Caco-2 (cell line): ENCODE measurements around the gene TCF23. TPM values are rescaled to one million over a fixed set of nuclear protein-coding genes. Genes with fewer than 3 reads are reported as not detected.
"Not testable (repeated sequence)": the region's sequence is repeated elsewhere in the genome, so short reads cannot be mapped to it uniquely, and the experiment has no call there.

Experiments
- BruUV-seq: library from RNA; stranded (reverse); fragments of 400-500 nt; replicated peaks from 2 replicates; lab custom pipeline; 2021; lab: Mats Ljungman, UMichigan
- CTCF ChIA-PET: fragments of 300-600 bp; sonication (Branson Sonifier 250); formaldehyde crosslinking; loops from one replicate; lab custom pipeline; 2022; ENCODE audit warnings: antibody characterized with exemption; lab: Charles Lee
- POLR2A ChIA-PET: fragments of 300-600 bp; sonication (Branson Sonifier 250); formaldehyde crosslinking; loops from one replicate; lab custom pipeline; 2022; ENCODE audit warnings: antibody characterized with exemption; lab: Charles Lee
- DNase-seq, 2 experiments: peaks; one replicate each; pipeline versions ENCODE4 v3.0.0 to v3.0.0-alpha.2; 2020 to 2022
- H3K27me3 ChIP-seq: replicated peaks from 2 replicates; pipeline ENCODE4 v1.6.0; 2011; ENCODE audit warnings: low read length; ENCODE audit not compliant: control insufficient read depth, insufficient read depth
- H3K36me3 ChIP-seq: 2 replicates; pipeline ENCODE4 v1.5.1; 2011; ENCODE audit warnings: low read length; ENCODE audit not compliant: control insufficient read depth, insufficient read depth
- H3K4me1 ChIP-seq: fragments of 250-450 bp; sonication (Bioruptor Pico); 2 replicates; pipeline ENCODE4 v1.5.1; 2020; ENCODE audit warnings: mild to moderate bottlenecking
- H3K4me3 ChIP-seq: 2 replicates; pipeline ENCODE4 v1.5.1; 2011; ENCODE audit warnings: low read depth, mild to moderate bottlenecking, control low read depth, low read length
- H3K9me3 ChIP-seq: fragments of 250-450 bp; sonication (Bioruptor Pico); 2 replicates; pipeline ENCODE4 v1.5.1; 2020; ENCODE audit warnings: mild to moderate bottlenecking, moderate library complexity
- H3K27ac Mint-ChIP-seq: one replicate; pipeline ENCODE4 v1.8.0; 2022; ENCODE audit warnings: mixed read lengths; ENCODE audit not compliant: unreplicated experiment
- H3K27me3 Mint-ChIP-seq: one replicate; pipeline ENCODE4 v1.8.0; 2022; ENCODE audit warnings: mixed read lengths; ENCODE audit not compliant: insufficient read depth, unreplicated experiment
- H3K36me3 Mint-ChIP-seq: one replicate; pipeline ENCODE4 v1.8.0; 2022; ENCODE audit warnings: mild to moderate bottlenecking, mixed read lengths; ENCODE audit not compliant: insufficient read depth, unreplicated experiment
- H3K4me1 Mint-ChIP-seq: one replicate; pipeline ENCODE4 v1.8.0; 2022; ENCODE audit warnings: low read depth, mixed read lengths; ENCODE audit not compliant: unreplicated experiment
- H3K4me3 Mint-ChIP-seq: one replicate; pipeline ENCODE4 v1.8.0; 2022; ENCODE audit warnings: mild to moderate bottlenecking, moderate library complexity, mixed read lengths; ENCODE audit not compliant: unreplicated experiment
- H3K9me3 Mint-ChIP-seq: one replicate; pipeline ENCODE4 v1.8.0; 2022; ENCODE audit warnings: mixed read lengths; ENCODE audit not compliant: unreplicated experiment
- intact Hi-C: fragments of 100-400 bp; cut with micrococcal nuclease; formaldehyde crosslinking; loops from one replicate; pipeline ENCODE4 v1.10.0; 2022; ENCODE audit not compliant: unreplicated experiment
- total RNA-seq: library from RNA; stranded (reverse); gene quantifications from 2 replicates; pipeline ENCODE4 v1.2.3, GENCODE V29; 2022
- TF ChIP-seq, protein P1 (sequence below), 2 experiments: fragments of 200-600 bp in 1 of 2; IDR thresholded peaks; 1 replicate in 1 of 2; 2 replicates in 1 of 2; pipeline versions ENCODE4 v1.5.1 to v1.8.0; 2011 to 2022; ENCODE audit warnings: antibody characterized with exemption in 1 of 2, control low read depth in 1 of 2, inconsistent platforms in 1 of 2, low read depth in 1 of 2, low read length in 1 of 2, mild to moderate bottlenecking in 1 of 2, moderate library complexity in 1 of 2; ENCODE audit not compliant: insufficient read depth in 1 of 2, severe bottlenecking in 1 of 2, unreplicated experiment in 1 of 2

TCF23 gene
- total RNA-seq, 1 experiment from 2014 or later: not detected

DNA sequence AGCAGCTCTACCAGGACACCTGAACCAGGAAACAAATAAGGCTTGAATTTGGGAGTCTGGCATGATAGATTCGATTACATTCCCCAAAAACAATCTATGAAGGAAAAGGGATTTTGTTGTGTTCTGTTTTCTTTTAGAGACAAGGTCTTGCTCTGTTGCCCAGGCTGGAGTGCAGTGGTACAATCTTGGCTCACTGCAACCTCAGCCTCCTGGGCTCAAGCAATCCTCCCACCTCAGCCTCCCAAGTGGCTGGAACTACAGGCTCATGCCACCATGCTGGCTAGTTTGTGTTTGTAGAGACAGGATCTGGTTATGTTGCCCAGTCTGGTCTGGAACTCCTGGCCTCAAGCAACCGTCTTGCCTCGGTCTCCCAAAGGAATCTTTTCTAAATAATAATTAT lies 49.3 kb downstream of the TCF23 start:
- H3K36me3 ChIP-seq, H3K9me3 ChIP-seq, H3K9me3 Mint-ChIP-seq, H3K27me3 Mint-ChIP-seq, H3K27ac Mint-ChIP-seq, H3K4me3 ChIP-seq, H3K36me3 Mint-ChIP-seq, H3K4me1 ChIP-seq, H3K4me3 Mint-ChIP-seq, intact Hi-C loops, POLR2A ChIA-PET, DNase-seq, H3K27me3 ChIP-seq, BruUV-seq, H3K4me1 Mint-ChIP-seq: not testable (repeated sequence)
- CTCF ChIA-PET: interaction anchor here (1.2 kb wide), 1 partner anchor 95 kb away, joined by 3 read pairs; no protein-coding TSS in a partner anchor

DNA sequence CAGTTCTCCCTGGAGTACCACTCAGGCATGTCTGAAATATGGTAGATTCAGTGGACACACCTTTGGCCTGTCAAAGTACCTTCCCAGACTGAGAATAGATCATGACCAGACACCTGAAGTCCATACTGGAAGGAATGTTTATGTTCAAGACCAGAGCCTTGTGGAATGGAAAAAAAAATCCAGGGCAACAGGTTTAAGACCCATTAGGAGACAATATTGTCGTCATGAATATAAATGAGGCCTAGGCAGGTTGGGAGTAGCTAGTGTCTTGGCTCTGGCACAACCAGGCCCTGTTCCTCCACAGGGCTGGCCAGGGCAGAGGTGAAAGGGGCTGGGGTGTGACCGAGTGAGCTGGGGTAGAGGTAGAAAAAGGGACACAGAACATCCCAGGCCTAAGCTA lies 49.8 kb downstream of the TCF23 start:
- H3K4me3 Mint-ChIP-seq: no peak overlapping the region
- no peak overlapping the region for H3K27ac Mint-ChIP-seq
- DNase-seq: no peak
- BruUV-seq: no TSS peak
- H3K36me3 ChIP-seq: peaks cover 8% of the 10 kb centered on the region
- TF ChIP-seq, protein P1, sequence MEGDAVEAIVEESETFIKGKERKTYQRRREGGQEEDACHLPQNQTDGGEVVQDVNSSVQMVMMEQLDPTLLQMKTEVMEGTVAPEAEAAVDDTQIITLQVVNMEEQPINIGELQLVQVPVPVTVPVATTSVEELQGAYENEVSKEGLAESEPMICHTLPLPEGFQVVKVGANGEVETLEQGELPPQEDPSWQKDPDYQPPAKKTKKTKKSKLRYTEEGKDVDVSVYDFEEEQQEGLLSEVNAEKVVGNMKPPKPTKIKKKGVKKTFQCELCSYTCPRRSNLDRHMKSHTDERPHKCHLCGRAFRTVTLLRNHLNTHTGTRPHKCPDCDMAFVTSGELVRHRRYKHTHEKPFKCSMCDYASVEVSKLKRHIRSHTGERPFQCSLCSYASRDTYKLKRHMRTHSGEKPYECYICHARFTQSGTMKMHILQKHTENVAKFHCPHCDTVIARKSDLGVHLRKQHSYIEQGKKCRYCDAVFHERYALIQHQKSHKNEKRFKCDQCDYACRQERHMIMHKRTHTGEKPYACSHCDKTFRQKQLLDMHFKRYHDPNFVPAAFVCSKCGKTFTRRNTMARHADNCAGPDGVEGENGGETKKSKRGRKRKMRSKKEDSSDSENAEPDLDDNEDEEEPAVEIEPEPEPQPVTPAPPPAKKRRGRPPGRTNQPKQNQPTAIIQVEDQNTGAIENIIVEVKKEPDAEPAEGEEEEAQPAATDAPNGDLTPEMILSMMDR (IDR thresholded peaks at IDR 0.05; ENCODE audit: insufficient read depth in 1 of 2, low read depth in 1 of 2, low read length in 1 of 2, severe bottlenecking in 1 of 2, unreplicated experiment in 1 of 2): no peak
- no peaks in the 10 kb centered on the region for H3K27me3 ChIP-seq
- ChIA-PET CTCF (no interaction called here), POLR2A (no interaction called here)
- H3K9me3 Mint-ChIP-seq: no peaks in the 10 kb centered on the region
- no peak overlapping the region for H3K4me3 ChIP-seq
- H3K4me1 Mint-ChIP-seq: no peaks in the 10 kb centered on the region
- H3K4me1 ChIP-seq: no peaks in the 10 kb centered on the region
- H3K36me3 Mint-ChIP-seq: peaks cover 13% of the 10 kb centered on the region
- no peaks in the 10 kb centered on the region for H3K27me3 Mint-ChIP-seq
- no peaks in the 10 kb centered on the region for H3K9me3 ChIP-seq
- intact Hi-C loops: no loop called here

DNA sequence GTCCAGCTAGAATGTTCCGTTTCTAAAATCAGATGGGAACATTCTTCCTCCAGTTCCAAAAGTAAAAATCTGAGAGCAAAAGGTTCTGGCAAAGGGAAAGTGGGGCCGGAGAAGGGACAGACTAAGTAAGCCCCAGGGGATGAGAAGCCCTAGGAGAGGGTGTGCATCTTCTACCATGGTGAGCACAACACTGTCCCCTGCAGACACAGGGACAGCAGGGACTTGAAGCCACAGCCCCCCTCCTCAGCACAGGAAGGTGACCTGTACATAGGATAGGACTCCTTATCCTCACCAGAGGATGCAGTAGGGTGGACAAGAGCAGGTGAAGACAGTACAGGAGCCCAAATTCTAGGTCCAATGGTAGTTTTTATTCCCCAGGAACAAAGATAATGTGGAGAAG lies 50.4 kb downstream of the TCF23 start:
- H3K27me3 Mint-ChIP-seq: no peaks in the 10 kb centered on the region
- H3K9me3 Mint-ChIP-seq: no peaks in the 10 kb centered on the region
- peaks cover 13% of the 10 kb centered on the region for H3K36me3 Mint-ChIP-seq
- Histone ChIP-seq H3K4me3 (no peak overlapping the region), H3K27me3 (no peaks in the 10 kb centered on the region), H3K9me3 (no peaks in the 10 kb centered on the region), H3K36me3 (peaks cover 9% of the 10 kb centered on the region), H3K4me1 (no peaks in the 10 kb centered on the region)
- TF ChIP-seq, protein P1 (IDR thresholded peaks at IDR 0.05; ENCODE audit: insufficient read depth in 1 of 2, low read depth in 1 of 2, low read length in 1 of 2, severe bottlenecking in 1 of 2, unreplicated experiment in 1 of 2): no peak
- no peaks in the 10 kb centered on the region for H3K4me1 Mint-ChIP-seq
- no peak overlapping the region for H3K4me3 Mint-ChIP-seq
- intact Hi-C loops: no loop called here
- ChIA-PET CTCF (no interaction called here), POLR2A (no interaction called here)
- DNase-seq: no peak
- no peak overlapping the region for H3K27ac Mint-ChIP-seq
- no TSS peak for BruUV-seq

DNA sequence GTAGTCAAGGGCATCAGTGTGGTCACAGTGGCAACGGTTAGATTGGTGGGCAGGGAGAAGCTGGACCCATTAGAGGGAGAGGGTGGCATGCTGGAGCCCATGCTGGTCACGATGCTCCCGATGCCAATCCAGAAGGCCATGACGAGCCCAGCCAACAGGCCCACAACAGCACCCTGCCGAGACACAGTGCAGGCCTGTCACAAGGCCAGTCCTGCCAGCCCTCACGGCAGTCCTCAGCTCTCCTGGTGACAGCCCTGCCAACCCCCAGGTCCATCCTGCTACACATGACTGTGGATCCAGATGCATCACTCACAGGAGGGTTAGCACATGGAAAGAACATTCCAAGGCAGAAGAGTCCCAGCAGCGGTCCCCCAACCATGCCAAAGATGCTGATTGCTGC lies 52.9 kb downstream of the TCF23 start:
- ChIA-PET POLR2A (interaction anchor here (0.5 kb wide), 1 partner anchor 11 kb away, joined by 3 read pairs; the partner anchor contains the start of gene SLC5A6), CTCF (no interaction called here)
- Histone ChIP-seq H3K9me3 (no peaks in the 10 kb centered on the region), H3K27me3 (no peaks in the 10 kb centered on the region), H3K4me3 (no peak overlapping the region), H3K4me1 (no peaks in the 10 kb centered on the region), H3K36me3 (peaks cover 9% of the 10 kb centered on the region)
- Mint-ChIP-seq H3K9me3 (no peaks in the 10 kb centered on the region), H3K36me3 (peaks cover 25% of the 10 kb centered on the region), H3K4me1 (no peaks in the 10 kb centered on the region), H3K27me3 (no peaks in the 10 kb centered on the region), H3K4me3 (no peak overlapping the region), H3K27ac (no peak overlapping the region)
- DNase-seq: no peak
- BruUV-seq: no TSS peak
- TF ChIP-seq, protein P1 (IDR thresholded peaks at IDR 0.05; ENCODE audit: insufficient read depth in 1 of 2, low read depth in 1 of 2, low read length in 1 of 2, severe bottlenecking in 1 of 2, unreplicated experiment in 1 of 2): no peak
- intact Hi-C loops: no loop called here
